HuH-7.5 (cell line): ENCODE data around the gene PSMB11.

Experiments used
- DNase-seq: peaks from one replicate; pipeline ENCODE4 v3.0.0; 2011; ENCODE audit warnings: low spot score

PSMB11 gene

GRCh38 chr14:23085458-23085857, 43.4 kb downstream of the PSMB11 start:
- no peak for DNase-seq

- no peak for DNase-seq
These were observed 44.6 kb downstream of the PSMB11 start for GRCh38 chr14:23086565-23086964.

GRCh38 chr14:23089498-23090253, 47.7 kb downstream of the PSMB11 start:
- DNase-seq = no peak

- DNase-seq = no peak
These were observed 48.2 kb downstream of the PSMB11 start for GRCh38 chr14:23090254-23090636.

- no peak for DNase-seq
These were observed 49.5 kb downstream of the PSMB11 start for GRCh38 chr14:23091294-23092225.

- DNase-seq = no peak
These were observed 51.1 kb downstream of the PSMB11 start for GRCh38 chr14:23093104-23093503.

- no peak for DNase-seq
These were observed 51.5 kb downstream of the PSMB11 start for GRCh38 chr14:23093526-23093925.
